HG02623 (cell line): ENCODE results near the gene MGRN1.
A peak's percentile ranks its signal among the peaks of the same experiment; 100 is the strongest.
"Not testable (repeated sequence)": the region's sequence is repeated elsewhere in the genome, so short reads cannot be mapped to it uniquely, and the experiment has no call there.

ENCODE experiments used
- ATAC-seq: cut with Tn5 transposase; IDR thresholded peaks from one replicate; pipeline ENCODE4 v1.9.1; 2021; ENCODE audit warnings: moderate library complexity; ENCODE audit not compliant: unreplicated experiment

Gene MGRN1

GRCh38 chr16:4723071-4723767, 98.6 kb downstream of the MGRN1 start:
- ATAC-seq, result no peak

DNA sequence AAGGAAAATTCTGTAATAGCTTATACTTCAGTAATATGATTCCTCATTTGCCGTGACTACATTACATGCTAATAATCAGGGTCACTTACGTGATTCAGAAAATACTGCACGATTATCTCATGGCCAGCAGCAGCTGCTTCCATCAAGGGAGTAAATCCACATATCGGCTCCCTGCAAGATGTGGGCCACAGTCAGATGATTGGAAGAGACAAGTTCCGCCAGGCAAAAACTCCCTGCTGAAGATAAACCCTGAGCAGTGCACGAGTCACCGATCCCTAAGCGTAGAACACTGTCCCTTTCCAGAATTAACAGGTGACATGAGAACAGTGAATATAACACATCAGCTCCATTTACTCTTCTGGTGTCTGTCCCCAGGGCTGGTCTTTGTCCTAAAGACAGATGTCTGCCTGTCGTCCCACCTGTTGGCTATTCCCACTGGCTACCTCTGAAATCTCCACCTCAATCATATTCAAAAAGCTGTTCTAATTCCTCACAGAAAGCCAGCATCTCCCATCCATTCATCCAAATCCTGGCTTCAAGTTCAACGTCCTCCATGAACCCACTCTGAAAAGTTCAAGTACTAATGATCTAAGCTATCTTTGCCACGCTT, 100.1 kb downstream of the MGRN1 start:
- no peak for ATAC-seq

GRCh38 chr16:4726616-4727015, 102.0 kb downstream of the MGRN1 start:
- ATAC-seq, result no peak

DNA sequence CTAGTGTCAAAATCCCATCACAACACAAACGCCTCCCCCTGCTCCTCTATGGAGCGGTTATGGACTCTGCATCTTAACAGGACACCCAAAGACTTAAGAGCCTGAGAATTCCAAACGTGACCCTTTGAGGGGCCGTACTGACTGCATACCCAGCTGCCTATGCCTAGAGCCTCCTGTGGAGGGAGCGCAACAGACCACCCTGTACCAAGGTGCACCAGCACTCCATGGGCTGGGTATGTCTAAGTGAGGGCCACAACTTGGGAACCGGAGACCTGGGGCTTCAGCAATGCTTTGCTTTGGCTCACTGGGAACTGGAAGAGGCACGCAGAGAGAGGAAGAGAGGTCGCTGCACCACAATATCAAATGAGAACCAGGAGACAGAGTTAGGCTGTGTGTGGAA, 104.0 kb downstream of the MGRN1 start:
- ATAC-seq, result no peak

- ATAC-seq, result no peak
Observed at GRCh38 chr16:4729876-4730275, 105.2 kb downstream of the MGRN1 start.

DNA sequence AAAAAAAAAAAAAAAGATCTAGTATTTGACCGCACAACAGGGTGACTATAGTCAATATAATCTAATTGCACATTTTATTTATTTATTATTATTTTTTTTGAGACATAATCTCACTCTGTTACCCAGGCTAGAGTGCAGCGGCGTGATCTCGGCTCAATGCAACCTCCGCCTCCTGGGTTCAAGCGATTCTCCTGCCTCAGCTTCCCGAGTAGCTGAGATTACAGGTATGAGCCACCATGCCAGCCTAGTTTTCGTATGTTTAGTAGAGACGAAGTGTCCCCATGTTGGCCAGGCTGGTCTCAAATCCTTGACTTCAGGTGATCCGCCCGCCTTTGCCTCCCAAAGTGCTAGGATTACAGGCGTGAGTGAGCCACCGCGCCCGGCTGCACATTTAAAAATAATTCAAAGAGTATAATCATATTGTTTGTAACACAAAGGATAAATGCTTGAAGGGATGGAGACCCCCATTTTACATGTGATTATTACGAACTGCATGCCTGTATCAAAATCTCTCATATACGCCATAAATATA, 108.7 kb downstream of the MGRN1 start:
- ATAC-seq, result no peak

GRCh38 chr16:4733747-4734062, 109.1 kb downstream of the MGRN1 start:
- peak; percentile 6 for ATAC-seq

DNA sequence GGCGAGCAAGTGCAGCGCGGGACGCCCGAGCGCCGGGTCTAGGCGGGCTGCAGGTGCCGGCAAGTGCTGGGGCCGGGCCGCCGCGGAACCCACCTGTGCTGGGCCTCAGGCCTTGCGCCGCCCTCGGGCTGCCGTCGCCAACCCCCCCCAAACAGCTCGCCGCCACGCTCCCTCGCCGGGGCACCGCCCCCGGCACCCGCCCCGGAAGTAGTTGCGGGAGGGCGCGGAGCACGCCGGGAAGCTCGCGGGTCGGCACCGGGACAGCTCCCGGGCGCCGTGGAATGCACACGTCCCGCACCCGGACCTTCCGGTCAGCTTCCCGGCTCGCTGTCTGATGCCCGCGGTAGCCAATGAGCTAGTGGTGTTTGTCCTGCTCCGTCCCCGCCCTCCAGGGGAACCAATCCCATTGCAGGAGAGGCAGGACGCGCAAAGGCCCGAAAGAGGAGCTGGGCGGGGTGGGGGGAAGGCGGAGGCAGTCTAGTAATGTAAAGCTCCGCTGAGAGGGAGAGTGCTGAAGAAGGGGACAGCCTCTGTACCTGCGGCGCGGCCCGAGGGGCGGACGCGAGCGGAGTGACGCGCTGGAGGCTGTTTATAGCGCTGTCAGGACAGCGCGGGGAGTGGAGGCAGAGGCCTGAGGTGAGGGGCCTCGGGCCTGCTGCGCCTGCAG, 109.6 kb downstream of the MGRN1 start, which contains the start of the genes ANKS3 and DNAAF8:
Gene ANKS3 (minus strand): TSS at position 209 of the 667 bp plus-strand sequence. CDS start 4,122 bp downstream, outside the sequence.
Gene DNAAF8 (plus strand): TSS at position 475 of the 667 bp plus-strand sequence. CDS start 1,978 bp downstream, outside the sequence.
- peak; percentile 69 for ATAC-seq

GRCh38 chr16:4734730-4735535, 110.3 kb downstream of the MGRN1 start:
- peak; percentile 42 for ATAC-seq

GRCh38 chr16:4736546-4736945, 111.9 kb downstream of the MGRN1 start:
- ATAC-seq, result no peak

- no peak for ATAC-seq
Observed at GRCh38 chr16:4737545-4737944, 112.9 kb downstream of the MGRN1 start.

- not testable (repeated sequence) for ATAC-seq
Observed at GRCh38 chr16:4738370-4738769, 113.7 kb downstream of the MGRN1 start.
